ENCODE data around the gene MIF.

The MIF gene

GRCh38 chr22:23893945-23894709 lies at the start of gene MIF:
TSS of gene MIF (plus strand) at chr22:23894383. CDS start at chr22:23894475, 92 bp downstream.
- peak within 1 kb of the TSS; percentile 92 to 98 (median 98) for H3K27ac Mint-ChIP-seq
- peaks cover 20% of the 10 kb centered on the region for H3K36me3 Mint-ChIP-seq (ENCODE audit: low read depth)
- H3K27me3 Mint-ChIP-seq (ENCODE audit: low read depth): no peaks in the 10 kb centered on the region
- peaks cover 32% of the 10 kb centered on the region for H3K4me1 Mint-ChIP-seq
- H3K9me3 Mint-ChIP-seq: no peaks in the 10 kb centered on the region
- peak; percentile 67 to 90 (median 75) for TF ChIP-seq CTCF (IDR thresholded peaks at IDR 0.05; ENCODE audit: unreplicated experiment in 3 of 3)
- peak within 1 kb of the TSS; percentile 95 to 98 (median 96) for H3K4me3 Mint-ChIP-seq

GRCh38 chr22:23844739-23845202 lies 49.4 kb upstream of the MIF start:
- Mint-ChIP-seq H3K27me3 (ENCODE audit: low read depth) (no peaks in the 10 kb centered on the region), H3K36me3 (ENCODE audit: low read depth) (no peaks in the 10 kb centered on the region), H3K27ac (peak overlapping the region; percentile 92 to 97 (median 96)), H3K4me1 (peaks cover 68% of the 10 kb centered on the region), H3K9me3 (no peaks in the 10 kb centered on the region), H3K4me3 (peak overlapping the region in 2 of 3 experiments; percentile 29 to 56)
- no peak for TF ChIP-seq CTCF (IDR thresholded peaks at IDR 0.05; ENCODE audit: unreplicated experiment in 3 of 3)

- H3K9me3 Mint-ChIP-seq: no peaks in the 10 kb centered on the region
- H3K4me3 Mint-ChIP-seq: peak overlapping the region in 1 of 3 experiments; percentile 41
- H3K36me3 Mint-ChIP-seq (ENCODE audit: low read depth): no peaks in the 10 kb centered on the region
- no peaks in the 10 kb centered on the region for H3K27me3 Mint-ChIP-seq (ENCODE audit: low read depth)
- peak overlapping the region; percentile 92 to 97 (median 96) for H3K27ac Mint-ChIP-seq
- TF ChIP-seq CTCF (IDR thresholded peaks at IDR 0.05; ENCODE audit: unreplicated experiment in 3 of 3): no peak
- H3K4me1 Mint-ChIP-seq: peaks cover 67% of the 10 kb centered on the region
Observed at GRCh38 chr22:23845265-23846080, 48.7 kb upstream of the MIF start.

GRCh38 chr22:23846081-23846469 lies 48.1 kb upstream of the MIF start:
- no peak for TF ChIP-seq CTCF (IDR thresholded peaks at IDR 0.05; ENCODE audit: unreplicated experiment in 3 of 3)
- H3K4me1 Mint-ChIP-seq: peaks cover 62% of the 10 kb centered on the region
- peak overlapping the region in 1 of 3 experiments; percentile 41 for H3K4me3 Mint-ChIP-seq
- H3K36me3 Mint-ChIP-seq (ENCODE audit: low read depth): no peaks in the 10 kb centered on the region
- no peaks in the 10 kb centered on the region for H3K9me3 Mint-ChIP-seq
- no peaks in the 10 kb centered on the region for H3K27me3 Mint-ChIP-seq (ENCODE audit: low read depth)
- H3K27ac Mint-ChIP-seq: peak overlapping the region; percentile 92 to 97 (median 96)

- Mint-ChIP-seq H3K9me3 (no peaks in the 10 kb centered on the region), H3K27ac (peak overlapping the region in 1 of 3 experiments; percentile 42), H3K4me3 (no peak overlapping the region), H3K27me3 (ENCODE audit: low read depth) (no peaks in the 10 kb centered on the region), H3K4me1 (peaks cover 50% of the 10 kb centered on the region), H3K36me3 (ENCODE audit: low read depth) (no peaks in the 10 kb centered on the region)
- TF ChIP-seq CTCF (IDR thresholded peaks at IDR 0.05; ENCODE audit: unreplicated experiment in 3 of 3): no peak
Observed at GRCh38 chr22:23847310-23847920, 46.8 kb upstream of the MIF start.

Measured in nephron (organoid).